KOPT-K1 (cell line): ENCODE results near the gene KIDINS220.

Experiments used
- H3K27ac ChIP-seq: fragments of 200-600 bp; sonication (generic); 2 replicates; pipeline ENCODE4 v1.5.1; 2016; ENCODE audit warnings: antibody characterized with exemption, mild to moderate bottlenecking, low read depth, low read length; ENCODE audit not compliant: poor library complexity, severe bottlenecking
- H3K36me3 ChIP-seq: fragments of 200-600 bp; sonication (generic); 2 replicates; pipeline ENCODE4 v1.5.1; 2017; ENCODE audit warnings: antibody characterized with exemption, mild to moderate bottlenecking, low read length, moderate library complexity; ENCODE audit not compliant: insufficient read depth
- H3K9me3 ChIP-seq: fragments of 200-600 bp; sonication (generic); 2 replicates; pipeline ENCODE4 v1.5.1; 2017; ENCODE audit warnings: antibody characterized with exemption, low read length, mild to moderate bottlenecking; ENCODE audit not compliant: insufficient read depth, poor library complexity, severe bottlenecking

KIDINS220 gene

DNA sequence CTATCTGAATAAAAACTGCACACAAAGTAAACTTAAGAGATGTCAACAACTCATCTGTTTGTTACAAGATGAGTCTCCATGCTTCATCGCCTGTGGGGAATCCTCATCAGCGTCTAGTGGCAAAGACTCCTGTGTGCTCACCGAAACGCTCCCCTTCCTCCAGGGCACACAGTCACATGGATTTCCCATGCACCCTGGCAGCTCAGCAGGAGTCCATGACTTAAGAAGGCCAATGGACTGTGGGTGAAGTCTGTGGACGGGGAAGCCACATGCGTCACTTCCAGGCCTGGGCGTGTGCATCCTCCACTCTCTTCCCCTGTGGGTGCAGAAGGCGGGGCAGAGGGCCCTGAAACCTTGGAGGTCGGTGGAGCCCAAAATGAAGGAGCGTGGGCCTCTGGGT, 114.4 kb downstream of the KIDINS220 start:
- Histone ChIP-seq H3K9me3 (no peaks in the 10 kb centered on the region), H3K27ac (no peak overlapping the region)

DNA sequence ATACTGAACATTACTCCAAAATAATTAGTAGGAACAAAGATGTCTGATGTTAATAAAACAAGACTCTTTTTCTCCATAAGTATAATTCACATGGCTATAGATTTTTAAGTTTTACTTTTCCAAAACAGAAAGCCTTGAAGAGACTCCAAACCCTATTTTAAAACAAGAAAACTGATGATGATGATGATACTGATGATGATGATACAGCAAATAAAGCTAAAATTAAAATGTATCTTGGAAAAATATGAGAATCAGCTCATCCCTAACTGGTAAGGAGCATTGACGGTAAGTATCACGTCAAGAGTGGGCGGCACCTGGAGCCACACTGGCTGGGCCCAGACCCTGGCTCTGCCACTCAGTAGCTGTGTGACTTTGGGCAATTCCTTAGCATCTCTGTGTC, 116.0 kb downstream of the KIDINS220 start:
- H3K36me3 ChIP-seq = no peaks in the 10 kb centered on the region
- H3K27ac ChIP-seq = no peak overlapping the region
- H3K9me3 ChIP-seq = no peaks in the 10 kb centered on the region

More for the DNA sequence above, 114.4 kb downstream of the KIDINS220 start:
- H3K36me3 ChIP-seq = 0 out of 2 replicates have a peak, but pooled peaks cover 4% of the 10 kb centered on the region

GRCh38 chr2:8720741-8721140, 116.7 kb downstream of the KIDINS220 start:
- Histone ChIP-seq H3K27ac (no peak overlapping the region), H3K36me3 (no peaks in the 10 kb centered on the region), H3K9me3 (peaks cover 5% of the 10 kb centered on the region)

GRCh38 chr2:8719528-8719927, 117.9 kb downstream of the KIDINS220 start:
- Histone ChIP-seq H3K36me3 (no peaks in the 10 kb centered on the region), H3K9me3 (peaks cover 6% of the 10 kb centered on the region), H3K27ac (no peak overlapping the region)

DNA sequence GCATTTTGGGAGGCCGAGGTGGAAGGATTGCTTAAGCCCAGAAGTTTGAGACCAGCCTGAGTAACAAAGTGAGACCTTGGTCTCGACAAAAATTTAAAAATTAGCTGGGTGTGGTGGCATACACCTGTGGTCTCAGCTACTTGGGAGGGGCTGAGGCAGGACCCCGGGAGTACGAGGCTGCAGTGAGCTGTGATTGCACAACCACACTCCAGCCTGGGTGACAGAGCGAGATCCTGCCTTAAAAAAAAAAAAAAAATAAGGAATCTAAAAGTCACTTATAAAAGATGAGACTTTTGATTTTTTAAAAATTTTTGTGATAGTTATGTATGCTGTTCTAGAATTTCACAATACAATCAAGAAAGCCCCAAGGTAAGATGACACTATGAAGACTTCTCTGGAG, 122.4 kb downstream of the KIDINS220 start:
- Histone ChIP-seq H3K27ac (no peak overlapping the region), H3K36me3 (no peaks in the 10 kb centered on the region), H3K9me3 (peaks cover 6% of the 10 kb centered on the region)

GRCh38 chr2:8714283-8714682, 123.1 kb downstream of the KIDINS220 start:
- Histone ChIP-seq H3K9me3 (peaks cover 6% of the 10 kb centered on the region), H3K36me3 (no peaks in the 10 kb centered on the region), H3K27ac (no peak overlapping the region)

DNA sequence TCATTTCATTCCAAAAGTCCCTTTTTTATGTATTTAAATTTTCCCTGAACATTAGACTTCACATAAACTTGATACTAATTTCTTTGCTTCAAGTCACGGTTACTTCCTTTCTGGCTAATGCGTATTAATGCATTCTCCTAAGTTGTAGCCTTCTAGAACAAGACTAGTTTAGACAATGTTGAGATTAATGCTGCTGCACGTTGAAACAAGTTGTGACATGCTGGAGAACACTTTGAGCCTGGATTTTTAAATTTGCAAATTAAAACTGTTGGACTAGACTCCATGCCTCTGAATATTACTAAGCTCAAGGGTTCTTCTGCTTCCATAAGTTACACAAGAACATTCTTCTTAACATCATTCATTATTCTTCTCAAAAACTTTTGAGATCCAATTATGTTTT, 126.5 kb downstream of the KIDINS220 start:
- no peak overlapping the region for H3K27ac ChIP-seq
- peaks cover 4% of the 10 kb centered on the region for H3K9me3 ChIP-seq
- H3K36me3 ChIP-seq = no peaks in the 10 kb centered on the region

DNA sequence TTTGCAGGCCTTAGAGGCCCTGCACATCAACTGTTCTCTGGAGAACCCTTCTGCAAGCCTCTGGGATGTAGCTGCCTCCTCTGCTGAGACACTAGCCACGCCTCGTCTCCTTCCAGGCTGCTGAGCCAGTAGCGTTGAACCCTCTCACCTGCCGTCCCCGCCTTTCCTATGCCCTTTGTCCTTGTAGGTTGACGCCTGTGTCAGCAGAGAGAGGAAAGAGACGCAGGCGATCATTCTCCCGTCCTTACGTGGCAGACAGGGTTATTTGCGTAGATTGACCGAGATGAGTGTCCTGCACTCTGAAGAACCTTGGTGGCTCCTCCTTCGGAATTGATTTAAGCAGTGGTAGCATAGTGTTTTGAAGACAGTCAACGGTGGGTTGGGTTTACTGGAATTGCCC, 127.8 kb downstream of the KIDINS220 start:
- H3K27ac ChIP-seq = no peak overlapping the region
- H3K9me3 ChIP-seq = no peaks in the 10 kb centered on the region
- no peaks in the 10 kb centered on the region for H3K36me3 ChIP-seq

GRCh38 chr2:8704906-8705305, 132.5 kb downstream of the KIDINS220 start:
- no peaks in the 10 kb centered on the region for H3K36me3 ChIP-seq
- H3K27ac ChIP-seq = no peak overlapping the region
- H3K9me3 ChIP-seq = no peaks in the 10 kb centered on the region

- Histone ChIP-seq H3K36me3 (no peaks in the 10 kb centered on the region), H3K9me3 (no peaks in the 10 kb centered on the region), H3K27ac (no peak overlapping the region)
These were observed 135.6 kb downstream of the KIDINS220 start for GRCh38 chr2:8701681-8702379.

GRCh38 chr2:8699839-8700238, 137.6 kb downstream of the KIDINS220 start:
- no peaks in the 10 kb centered on the region for H3K9me3 ChIP-seq
- no peak overlapping the region for H3K27ac ChIP-seq
- no peaks in the 10 kb centered on the region for H3K36me3 ChIP-seq

DNA sequence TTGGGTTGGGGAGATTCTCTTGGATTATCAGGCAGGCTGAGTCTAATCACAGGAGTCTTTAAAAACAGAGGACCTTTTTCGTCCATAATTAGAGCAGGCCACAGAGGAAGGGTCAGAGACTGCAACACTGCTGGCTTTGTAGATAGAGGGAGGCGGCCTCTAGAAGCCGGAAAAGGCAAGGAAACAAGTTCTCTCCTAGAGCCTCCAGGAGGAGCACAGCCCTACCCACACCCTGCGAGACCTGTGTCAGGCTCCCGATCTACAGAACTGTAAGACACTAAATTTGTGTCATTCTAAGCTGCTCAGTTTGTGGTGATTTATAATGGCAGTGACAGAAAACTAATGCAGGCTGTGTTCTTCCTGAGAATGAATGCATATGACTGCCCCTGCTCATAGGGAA, 140.2 kb downstream of the KIDINS220 start:
- no peak overlapping the region for H3K27ac ChIP-seq
- H3K9me3 ChIP-seq = no peaks in the 10 kb centered on the region
- no peaks in the 10 kb centered on the region for H3K36me3 ChIP-seq

DNA sequence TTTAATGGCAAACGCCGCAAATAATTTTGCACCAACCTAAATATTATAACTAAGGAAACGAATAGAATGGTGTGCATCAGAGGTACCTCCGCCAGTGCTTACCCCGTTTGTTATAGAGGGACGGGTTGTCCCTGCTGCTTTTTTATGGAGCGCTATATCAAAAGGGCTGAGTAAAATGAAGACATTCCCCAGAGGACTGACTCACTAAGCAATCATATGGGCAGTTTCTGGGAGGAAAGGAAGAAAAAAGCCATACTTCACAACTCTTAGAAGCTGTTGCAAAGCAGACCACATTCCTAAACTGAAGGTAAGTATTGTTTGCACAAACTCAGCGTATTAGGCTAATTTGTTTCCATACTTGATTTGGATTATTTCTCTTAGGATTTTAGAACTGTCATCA, 142.7 kb downstream of the KIDINS220 start:
- Histone ChIP-seq H3K27ac (no peak overlapping the region), H3K36me3 (no peaks in the 10 kb centered on the region)

GRCh38 chr2:8693157-8693821, 144.1 kb downstream of the KIDINS220 start:
- Histone ChIP-seq H3K27ac (no peak overlapping the region), H3K36me3 (no peaks in the 10 kb centered on the region), H3K9me3 (no peaks in the 10 kb centered on the region)

More for the DNA sequence above, 142.7 kb downstream of the KIDINS220 start:
- no peaks in the 10 kb centered on the region for H3K9me3 ChIP-seq

DNA sequence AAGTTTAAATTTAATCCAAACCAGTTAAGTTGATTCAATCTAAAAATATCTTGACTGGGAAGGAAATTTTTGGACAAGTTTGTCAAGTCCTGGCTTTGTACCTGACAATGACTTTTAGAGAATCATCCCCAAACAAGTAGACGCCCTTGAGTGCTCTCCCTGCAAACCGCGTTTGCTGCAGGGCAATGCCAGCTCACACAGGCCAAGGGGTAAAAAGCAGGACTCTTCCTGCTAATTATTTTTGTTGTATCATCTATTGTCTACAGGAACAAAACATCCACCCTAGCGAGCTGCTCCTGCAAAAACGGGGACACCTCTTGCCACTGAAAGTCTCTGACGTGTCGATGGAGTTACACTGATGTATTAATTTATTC, 144.6 kb downstream of the KIDINS220 start:
- Histone ChIP-seq H3K27ac (no peak overlapping the region), H3K9me3 (no peaks in the 10 kb centered on the region), H3K36me3 (no peaks in the 10 kb centered on the region)

- Histone ChIP-seq H3K36me3 (no peaks in the 10 kb centered on the region), H3K9me3 (no peaks in the 10 kb centered on the region), H3K27ac (no peak overlapping the region)
These were observed 145.5 kb downstream of the KIDINS220 start for GRCh38 chr2:8691859-8692437.
